ENCODE results near the gene LIPG. TPM values are rescaled to one million over a fixed set of nuclear protein-coding genes. Genes with fewer than 3 reads are reported as not detected.
"Not testable (repeated sequence)": the region's sequence is repeated elsewhere in the genome, so short reads cannot be mapped to it uniquely, and the experiment has no call there.

LIPG gene
- total RNA-seq, 1 donor from 2014 or later = 21.3 TPM

- DNase-seq (ENCODE audit: low read depth, low spot score) = no peak
Observed at GRCh38 chr18:49546278-49546677, 15.6 kb upstream of the LIPG start.

DNA sequence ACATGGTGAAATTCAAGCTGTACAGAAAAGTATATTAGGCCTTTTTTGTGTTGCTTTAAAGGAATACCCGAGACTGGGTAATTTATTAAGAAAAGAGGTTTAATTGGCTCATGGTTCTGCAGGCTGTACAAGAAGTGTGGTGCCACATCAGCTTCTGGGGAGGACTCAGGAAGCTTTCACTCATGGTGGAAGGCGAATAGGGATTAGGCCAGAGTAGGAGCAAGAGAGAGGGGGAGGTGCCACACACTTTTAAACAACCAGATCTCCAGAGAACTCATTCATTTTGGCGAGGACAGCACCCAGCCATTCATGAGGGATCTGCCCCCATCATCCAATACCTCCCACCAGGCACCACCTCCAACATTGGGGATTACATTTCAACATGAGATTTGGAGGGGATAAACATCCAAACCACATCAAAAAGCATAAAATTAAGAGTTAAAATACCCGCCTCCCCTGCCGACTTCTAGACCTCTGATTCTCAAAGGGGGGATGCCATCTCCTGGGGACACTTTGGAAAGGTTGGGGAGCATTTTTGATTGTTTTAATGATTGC lies 15.1 kb upstream of the LIPG start:
- DNase-seq (ENCODE audit: low read depth, low spot score) = no peak

- no peak for DNase-seq (ENCODE audit: low read depth, low spot score)
Observed at GRCh38 chr18:49547701-49548100, 14.2 kb upstream of the LIPG start.

DNA sequence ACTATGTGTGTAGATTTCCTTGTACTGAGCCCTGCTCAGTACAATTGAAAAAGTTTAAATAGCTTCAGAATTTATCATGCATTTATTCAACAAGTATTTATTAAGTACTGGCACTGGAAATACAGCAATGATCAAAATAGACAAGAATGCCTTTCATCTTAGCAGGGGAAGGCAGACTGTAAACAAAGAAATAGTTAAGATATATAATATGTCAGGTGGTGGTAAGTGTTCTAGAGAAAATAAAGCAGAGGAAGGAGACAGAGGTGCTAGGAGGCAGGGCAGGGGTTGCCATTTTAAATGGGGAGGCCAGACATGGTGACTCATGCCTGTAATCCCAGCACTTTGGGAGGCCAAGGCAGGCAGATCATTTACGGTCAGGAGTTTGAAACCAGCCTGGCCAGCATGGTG lies 13.6 kb upstream of the LIPG start:
- no peak for DNase-seq (ENCODE audit: low read depth, low spot score)

GRCh38 chr18:49550621-49551339 lies 11.1 kb upstream of the LIPG start:
- DNase-seq (ENCODE audit: low read depth, low spot score) = no peak

DNA sequence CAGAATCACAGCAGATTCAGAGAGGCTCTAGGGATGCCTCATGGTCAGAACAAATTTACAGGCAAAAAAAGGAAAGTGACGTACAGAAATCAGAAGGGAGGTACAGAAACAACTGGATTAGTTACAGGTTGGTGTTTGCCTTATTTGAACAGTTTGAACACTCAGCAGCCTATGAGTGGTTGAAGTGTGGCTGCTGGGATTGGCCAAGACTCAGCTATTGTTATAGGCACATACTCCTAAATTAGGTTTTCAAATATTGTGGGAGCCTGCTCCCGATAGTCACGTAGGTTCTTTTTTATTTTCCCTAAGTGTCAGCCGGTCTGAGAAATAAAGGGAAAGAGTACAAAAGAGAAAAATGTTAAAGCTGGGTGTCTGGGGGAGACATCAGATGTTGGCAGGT lies 8.9 kb upstream of the LIPG start:
- no peak for DNase-seq (ENCODE audit: low read depth, low spot score)

- no peak for DNase-seq (ENCODE audit: low read depth, low spot score)
Observed at GRCh38 chr18:49555641-49556040, 6.2 kb upstream of the LIPG start.

GRCh38 chr18:49558356-49558755 lies 3.5 kb upstream of the LIPG start:
- no peak for DNase-seq (ENCODE audit: low read depth, low spot score)

- DNase-seq (ENCODE audit: low read depth, low spot score) = not testable (repeated sequence)
Observed at GRCh38 chr18:49559326-49559931, 2.4 kb upstream of the LIPG start.

GRCh38 chr18:49560277-49560623 lies 1.6 kb upstream of the LIPG start:
- DNase-seq (ENCODE audit: low read depth, low spot score) = no peak

GRCh38 chr18:49560624-49561288 lies 1.1 kb upstream of the LIPG start:
- DNase-seq (ENCODE audit: low read depth, low spot score) = no peak

- no peak for DNase-seq (ENCODE audit: low read depth, low spot score)
Observed at GRCh38 chr18:49562481-49563129, 748 bp downstream of the LIPG start.

DNA sequence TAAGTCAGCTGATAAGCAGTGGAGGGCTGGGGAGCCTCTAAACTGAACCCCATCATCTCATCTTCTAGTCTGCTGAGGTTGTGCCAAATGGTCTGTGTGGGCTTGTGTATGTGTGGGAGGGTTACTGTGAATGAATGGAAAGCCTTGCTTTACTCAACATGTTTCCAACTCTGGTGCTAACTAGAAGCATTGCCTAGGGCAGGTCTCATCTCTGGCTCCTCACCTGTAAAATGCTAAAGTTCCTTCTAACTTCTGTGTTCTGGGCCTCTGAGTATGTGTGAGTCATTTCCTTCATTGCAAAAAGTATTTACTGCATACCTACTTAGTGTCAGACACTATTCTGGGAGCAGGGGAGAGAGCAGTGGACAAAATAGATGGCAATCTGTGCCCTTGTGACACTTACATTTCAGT lies 1.3 kb downstream of the LIPG start:
- DNase-seq (ENCODE audit: low read depth, low spot score) = no peak

DNA sequence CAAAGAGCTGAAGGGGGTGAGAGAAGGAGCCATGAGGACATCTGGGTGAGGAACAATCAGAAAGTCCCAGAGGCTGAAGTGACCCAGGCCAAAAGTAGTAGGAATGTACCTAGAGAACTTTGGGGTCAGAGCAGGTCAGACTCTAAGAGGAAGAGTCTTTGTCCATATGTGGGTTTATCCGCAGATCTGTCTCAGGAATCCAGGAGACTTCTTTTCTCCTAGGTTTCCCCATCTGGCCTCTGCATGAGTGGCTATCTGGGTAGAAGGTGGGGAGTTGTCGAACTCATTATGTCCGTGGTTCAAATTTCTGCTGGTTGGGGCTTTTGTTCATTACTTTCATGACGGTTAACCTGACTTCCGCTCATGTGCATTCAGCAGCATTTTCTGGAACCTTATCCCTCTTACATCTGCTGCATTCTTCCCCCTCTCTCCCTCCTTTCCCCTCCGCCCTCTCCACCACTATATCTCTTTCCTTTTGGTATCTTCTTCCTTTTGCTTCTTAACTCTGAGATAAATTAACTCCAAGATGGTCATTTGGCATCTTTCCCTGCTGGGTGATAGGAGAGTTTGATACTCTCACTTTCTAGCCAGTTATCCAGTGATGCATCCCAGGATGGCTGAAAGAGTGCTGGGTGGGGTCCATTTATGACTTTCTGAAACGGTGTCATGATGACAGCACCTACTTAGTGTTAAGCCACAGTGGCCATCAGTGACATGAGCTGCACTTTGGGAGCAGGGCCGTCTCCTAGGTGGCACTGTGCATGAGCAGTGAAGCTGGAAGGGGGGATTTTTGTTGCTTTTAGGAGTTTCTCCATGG lies 2.1 kb downstream of the LIPG start:
- DNase-seq (ENCODE audit: low read depth, low spot score) = no peak

GRCh38 chr18:49564518-49564834 lies 2.6 kb downstream of the LIPG start:
- DNase-seq (ENCODE audit: low read depth, low spot score) = no peak

- DNase-seq (ENCODE audit: low read depth, low spot score) = no peak
Observed at GRCh38 chr18:49565101-49565500, 3.2 kb downstream of the LIPG start.

GRCh38 chr18:49565612-49566011 lies 3.8 kb downstream of the LIPG start:
- DNase-seq (ENCODE audit: low read depth, low spot score) = no peak

DNA sequence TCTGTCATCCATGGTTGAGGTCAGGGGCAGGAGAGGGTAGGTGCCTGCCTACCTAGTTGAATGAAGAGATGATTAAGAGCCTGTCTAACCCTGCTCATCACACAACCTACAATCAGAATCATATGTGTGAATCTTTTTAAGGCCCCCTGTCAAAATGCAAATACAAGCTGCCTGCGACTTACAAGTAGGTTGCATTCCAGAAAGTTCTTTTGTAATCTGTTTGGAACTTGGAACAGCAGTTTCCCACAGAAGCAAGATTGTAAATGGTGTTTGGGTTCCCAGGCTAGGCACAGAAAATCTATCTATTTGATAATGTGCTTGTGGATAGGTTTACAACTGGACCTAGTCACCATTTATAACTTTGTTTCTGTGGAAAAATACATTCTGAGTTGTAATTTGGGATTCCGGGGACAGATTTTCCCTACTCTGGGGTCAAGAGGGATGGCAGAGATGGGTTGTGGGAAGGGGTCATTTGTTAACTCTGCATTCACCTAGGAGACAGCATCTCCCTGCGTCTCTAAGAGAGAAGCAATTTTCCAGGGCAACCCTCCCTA lies 4.4 kb downstream of the LIPG start:
- DNase-seq (ENCODE audit: low read depth, low spot score) = no peak

DNA sequence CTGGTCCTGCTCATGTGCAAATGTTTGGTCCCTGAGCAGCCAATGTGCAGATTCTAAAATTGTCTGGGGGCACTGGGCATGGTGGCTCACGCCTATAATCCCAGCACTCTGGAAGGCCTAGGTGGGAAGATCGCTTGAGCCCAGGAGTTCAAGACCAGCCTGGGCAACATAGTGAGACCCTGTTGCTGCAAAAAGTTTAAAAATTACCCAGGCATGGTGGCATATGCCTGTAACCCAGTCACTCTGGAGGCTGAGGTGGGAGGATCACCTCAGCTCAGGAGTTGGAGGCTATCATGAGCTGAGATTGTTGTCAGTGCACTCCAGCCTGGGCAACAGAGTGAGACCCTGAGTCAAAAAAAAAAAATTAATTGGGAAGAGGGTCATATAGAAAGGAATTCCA lies 5.1 kb downstream of the LIPG start:
- no peak for DNase-seq (ENCODE audit: low read depth, low spot score)

- DNase-seq (ENCODE audit: low read depth, low spot score) = no peak
Observed at GRCh38 chr18:49569724-49570123, 7.9 kb downstream of the LIPG start.

DNA sequence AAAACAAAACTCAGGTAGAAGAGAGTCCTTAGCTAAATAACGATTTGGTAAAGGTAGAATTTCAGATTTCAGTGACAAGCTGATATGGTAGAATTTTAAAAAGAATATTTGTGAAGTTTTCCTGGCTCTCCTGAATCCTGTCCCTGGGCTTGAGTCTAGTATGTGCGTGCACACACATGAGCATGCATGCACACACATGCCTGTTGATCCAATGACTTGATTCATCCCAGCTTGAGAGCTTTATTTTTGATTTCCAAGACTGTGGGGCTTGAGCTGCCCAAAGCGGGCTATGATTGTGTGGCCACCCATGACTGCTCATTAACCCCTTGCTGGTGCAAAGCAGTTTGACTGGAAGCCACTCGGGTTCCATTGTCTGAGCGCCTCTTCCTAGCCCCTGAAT lies 9.0 kb downstream of the LIPG start:
- DNase-seq (ENCODE audit: low read depth, low spot score) = no peak

All from pulmonary artery endothelial cell (primary cell).